Colonic mucosa (tissue), 4 donors: ENCODE data around the gene ELP4. TPM values are rescaled to one million over a fixed set of nuclear protein-coding genes. Genes with fewer than 3 reads are reported as not detected.

Source experiments
- DNase-seq: peaks from one replicate; pipeline ENCODE4 v3.0.0-alpha.2; 2020
- H3K27ac ChIP-seq: fragments of 200-600 bp; one replicate; pipeline ENCODE4 v1.8.0; 2021
- H3K27me3 ChIP-seq: fragments of 200-600 bp; one replicate; pipeline ENCODE4 v1.8.0; 2021
- H3K36me3 ChIP-seq: fragments of 200-600 bp; one replicate; pipeline ENCODE4 v1.8.0; 2021
- H3K4me1 ChIP-seq: fragments of 200-600 bp; one replicate; pipeline ENCODE4 v1.8.0; 2021; ENCODE audit warnings: mild to moderate bottlenecking
- H3K4me3 ChIP-seq: fragments of 200-600 bp; one replicate; pipeline ENCODE4 v1.8.0; 2021
- H3K9ac ChIP-seq, 2 donors: one replicate each; pipeline ENCODE4 v1.7.0; 2013; ENCODE audit warnings: control low read depth in 2 of 2, low read depth in 2 of 2, low read length in 2 of 2
- H3K9me3 ChIP-seq: fragments of 200-600 bp; one replicate; pipeline ENCODE4 v1.8.0; 2021
- CTCF ChIP-seq: fragments of 200-600 bp; IDR thresholded peaks from one replicate; pipeline ENCODE4 v1.8.0; 2022; ENCODE audit warnings: antibody characterized with exemption, mild to moderate bottlenecking
- intact Hi-C: fragments of 100-400 bp; cut with DNase I; formaldehyde crosslinking; loops from one replicate; pipeline ENCODE4 v1.14.1; 2022
- total RNA-seq, 2 donors: library from RNA; stranded (reverse); fragmentation: NEBNext Ultra II Directional in 1 of 2; extraction: Animal tissue kit (Norgen Biotek cat#: 25700) in 1 of 2; gene quantifications; one replicate each; pipeline ENCODE4 v1.2.1, GENCODE V29; 2021
- donor health status: healthy.
- donor health status: DM: no; HTN: no; CAD: no.
- donor health status: DM: no; HTN: no; CAD: no.

The ELP4 gene
- total RNA-seq, 2 donors from 2014 or later, result 17.0 to 22.8 TPM

GRCh38 chr11:31818425-31818755, 308.8 kb downstream of the ELP4 start:
- intact Hi-C loops, result no loop called here
- Histone ChIP-seq H3K27me3 (peaks cover 98% of the 10 kb centered on the region), H3K36me3 (no peaks in the 10 kb centered on the region), H3K9me3 (no peaks in the 10 kb centered on the region), H3K27ac (no peak overlapping the region), H3K9ac (no peak overlapping the region), H3K4me3 (no peak overlapping the region), H3K4me1 (peaks cover 18% of the 10 kb centered on the region)
- TF ChIP-seq CTCF, result no peak
- no peak for DNase-seq

GRCh38 chr11:31818874-31819331, 309.3 kb downstream of the ELP4 start:
- no peak overlapping the region for H3K9ac ChIP-seq
- DNase-seq, result no peak
- H3K9me3 ChIP-seq, result no peaks in the 10 kb centered on the region
- peaks cover 98% of the 10 kb centered on the region for H3K27me3 ChIP-seq
- intact Hi-C loops, result no loop called here
- no peak overlapping the region for H3K27ac ChIP-seq
- no peaks in the 10 kb centered on the region for H3K36me3 ChIP-seq
- no peak overlapping the region for H3K4me3 ChIP-seq
- no peak for TF ChIP-seq CTCF
- peaks cover 18% of the 10 kb centered on the region for H3K4me1 ChIP-seq

GRCh38 chr11:31819621-31820437, 310.3 kb downstream of the ELP4 start:
- intact Hi-C loops, result no loop called here
- Histone ChIP-seq H3K27me3 (peaks cover 98% of the 10 kb centered on the region), H3K36me3 (no peaks in the 10 kb centered on the region), H3K4me3 (no peak overlapping the region), H3K27ac (no peak overlapping the region), H3K4me1 (peaks cover 18% of the 10 kb centered on the region), H3K9me3 (no peaks in the 10 kb centered on the region), H3K9ac (no peak overlapping the region)
- DNase-seq, result no peak
- no peak for TF ChIP-seq CTCF

- no peak overlapping the region for H3K9ac ChIP-seq
- intact Hi-C loops, result no loop called here
Measured at GRCh38 chr11:31820438-31820818, 310.9 kb downstream of the ELP4 start.

GRCh38 chr11:31821235-31821764, 311.7 kb downstream of the ELP4 start:
- no peak for TF ChIP-seq CTCF
- no peak overlapping the region for H3K27ac ChIP-seq
- no peaks in the 10 kb centered on the region for H3K36me3 ChIP-seq
- H3K4me3 ChIP-seq, result no peak overlapping the region
- no peak for DNase-seq
- H3K9me3 ChIP-seq, result no peaks in the 10 kb centered on the region
- H3K27me3 ChIP-seq, result peaks cover 98% of the 10 kb centered on the region
- peaks cover 11% of the 10 kb centered on the region for H3K4me1 ChIP-seq
- intact Hi-C loops, result no loop called here
- H3K9ac ChIP-seq, result no peak overlapping the region

More at GRCh38 chr11:31820438-31820818, 310.9 kb downstream of the ELP4 start:
- TF ChIP-seq CTCF, result no peak
- Histone ChIP-seq H3K4me3 (no peak overlapping the region), H3K36me3 (no peaks in the 10 kb centered on the region), H3K27ac (no peak overlapping the region), H3K4me1 (peaks cover 18% of the 10 kb centered on the region), H3K9me3 (no peaks in the 10 kb centered on the region), H3K27me3 (peaks cover 98% of the 10 kb centered on the region)
- DNase-seq, result no peak
